T-helper 2 cell treated with Interferon-gamma antibody and Interleukin-4, amounts not matched to agents 5 μg/mL and 100 μg/mL, for 36 hours (primary cell): ENCODE results near the gene MAGI1.

Experiments used
- DNase-seq: peaks from one replicate; pipeline ENCODE4 v3.0.0; 2021; ENCODE audit warnings: low spot score
- H3K27ac Mint-ChIP-seq: one replicate; pipeline ENCODE4 v1.8.0; 2021; ENCODE audit warnings: mild to moderate bottlenecking, mixed read lengths
- H3K27me3 Mint-ChIP-seq: one replicate; pipeline ENCODE4 v1.8.0; 2021; ENCODE audit warnings: low read depth, mixed read lengths
- H3K36me3 Mint-ChIP-seq: one replicate; pipeline ENCODE4 v1.8.0; 2021; ENCODE audit warnings: low read depth, mixed read lengths
- H3K4me1 Mint-ChIP-seq: one replicate; pipeline ENCODE4 v1.8.0; 2021; ENCODE audit warnings: low read depth, mixed read lengths
- H3K4me3 Mint-ChIP-seq: one replicate; pipeline ENCODE4 v1.8.0; 2022; ENCODE audit warnings: mild to moderate bottlenecking, moderate library complexity, mixed read lengths
- H3K9me3 Mint-ChIP-seq: one replicate; pipeline ENCODE4 v1.8.0; 2021; ENCODE audit warnings: mixed read lengths

The MAGI1 gene

DNA sequence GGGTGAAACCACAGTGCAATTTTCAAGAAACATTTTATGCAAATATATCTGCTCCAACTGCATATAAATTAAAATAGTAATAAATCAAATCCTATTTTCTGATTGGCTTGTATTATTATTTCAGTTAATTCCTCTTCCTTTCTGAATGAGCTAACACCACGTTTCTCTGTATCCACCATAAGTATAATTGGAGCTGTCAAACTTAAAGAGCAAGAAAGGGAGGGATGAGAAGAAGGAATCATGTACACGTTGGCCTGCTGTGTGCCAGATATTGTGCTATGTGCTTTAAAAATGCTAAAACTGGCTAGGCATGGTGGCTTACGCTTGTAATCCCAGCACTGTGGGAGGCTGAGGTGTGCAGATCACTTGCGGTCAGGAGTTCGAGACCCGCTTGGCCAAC lies 180.0 kb downstream of the MAGI1 start:
- Mint-ChIP-seq H3K4me1 (no peaks in the 10 kb centered on the region), H3K27me3 (no peaks in the 10 kb centered on the region), H3K9me3 (peaks cover 4% of the 10 kb centered on the region), H3K36me3 (no peaks in the 10 kb centered on the region), H3K27ac (no peak overlapping the region), H3K4me3 (no peak overlapping the region)
- DNase-seq: no peak

DNA sequence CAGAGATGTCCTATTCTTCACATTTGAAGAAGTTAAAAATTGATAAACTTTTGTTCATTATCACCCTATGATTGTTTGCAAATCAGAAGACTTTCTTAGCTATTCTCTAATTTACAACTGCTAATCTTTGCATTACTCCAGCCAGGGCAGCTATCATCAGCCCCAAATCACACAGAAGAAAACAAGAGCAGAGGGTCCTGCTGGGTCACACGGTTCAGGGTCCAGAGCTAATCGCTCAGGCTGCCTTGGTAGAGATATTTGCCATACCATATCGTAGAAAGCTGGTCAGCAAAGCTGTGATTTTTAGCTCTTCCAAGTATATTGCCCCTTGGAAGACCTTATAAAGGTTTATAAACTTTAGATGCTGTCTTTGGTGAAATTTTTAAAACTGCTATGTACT lies 181.4 kb downstream of the MAGI1 start:
- H3K27ac Mint-ChIP-seq: no peak overlapping the region

DNA sequence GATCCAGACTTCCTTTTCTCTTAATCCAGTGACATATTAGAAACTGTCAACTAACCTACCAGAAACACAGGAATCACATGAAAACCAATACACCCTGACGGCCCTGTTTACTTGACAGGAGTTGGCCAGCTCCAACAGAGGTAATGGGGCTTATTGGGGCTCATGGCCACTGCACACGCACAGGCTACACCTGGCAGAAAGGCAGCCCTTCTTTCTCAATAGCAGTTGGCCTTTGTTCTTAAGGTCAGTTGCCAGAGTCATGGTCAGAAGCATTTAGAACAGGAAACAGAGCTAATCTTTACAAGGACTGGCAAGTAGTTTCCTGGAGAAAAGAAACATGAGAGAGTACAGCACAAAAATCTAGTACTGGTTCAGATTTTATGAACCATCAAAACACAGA lies 181.8 kb downstream of the MAGI1 start:
- H3K9me3 Mint-ChIP-seq: peaks cover 4% of the 10 kb centered on the region
- no peak for DNase-seq
- H3K4me1 Mint-ChIP-seq: no peaks in the 10 kb centered on the region
- no peaks in the 10 kb centered on the region for H3K27me3 Mint-ChIP-seq
- no peak overlapping the region for H3K27ac Mint-ChIP-seq
- H3K36me3 Mint-ChIP-seq: no peaks in the 10 kb centered on the region
- H3K4me3 Mint-ChIP-seq: no peak overlapping the region

More for the DNA sequence above, 181.4 kb downstream of the MAGI1 start:
- H3K4me3 Mint-ChIP-seq: no peak overlapping the region
- no peaks in the 10 kb centered on the region for H3K36me3 Mint-ChIP-seq
- no peaks in the 10 kb centered on the region for H3K4me1 Mint-ChIP-seq
- no peaks in the 10 kb centered on the region for H3K27me3 Mint-ChIP-seq
- peaks cover 4% of the 10 kb centered on the region for H3K9me3 Mint-ChIP-seq
- no peak for DNase-seq

DNA sequence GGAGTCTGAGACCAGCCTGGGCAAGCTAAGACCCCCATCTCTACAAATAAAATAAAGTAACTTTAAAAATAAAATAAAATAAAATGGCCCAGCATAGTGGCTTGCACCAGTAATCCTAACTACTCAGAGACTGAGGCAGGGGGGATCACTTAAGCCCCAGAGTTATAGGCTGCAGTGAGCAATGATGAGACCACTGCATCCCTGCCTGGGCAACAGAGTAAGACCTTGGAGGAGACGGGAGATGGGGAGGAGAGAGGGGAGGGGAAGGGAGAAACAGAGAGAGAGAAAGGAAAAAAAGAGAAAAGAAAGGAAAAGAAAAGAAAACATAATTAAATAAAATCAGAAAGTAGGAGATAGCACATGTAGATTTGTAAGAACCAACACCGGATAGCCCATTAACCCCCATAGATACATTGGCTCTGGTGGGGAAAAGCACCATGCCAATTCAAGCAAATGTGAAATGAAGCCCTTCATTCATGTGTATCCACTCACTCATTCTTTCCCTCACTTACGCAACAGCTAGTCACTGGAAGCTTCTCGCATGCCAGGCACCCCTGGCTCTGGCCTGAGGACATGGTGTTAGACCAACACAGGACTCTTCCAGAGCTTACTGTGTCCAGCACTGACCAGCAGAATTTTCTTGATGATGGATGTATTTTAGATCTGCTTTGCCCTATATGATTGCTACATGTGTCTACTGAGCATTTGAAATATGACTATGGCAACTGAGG lies 183.2 kb downstream of the MAGI1 start:
- Mint-ChIP-seq H3K4me1 (no peaks in the 10 kb centered on the region), H3K9me3 (peaks cover 4% of the 10 kb centered on the region), H3K27ac (no peak overlapping the region), H3K4me3 (no peak overlapping the region), H3K27me3 (no peaks in the 10 kb centered on the region), H3K36me3 (no peaks in the 10 kb centered on the region)
- DNase-seq: no peak

DNA sequence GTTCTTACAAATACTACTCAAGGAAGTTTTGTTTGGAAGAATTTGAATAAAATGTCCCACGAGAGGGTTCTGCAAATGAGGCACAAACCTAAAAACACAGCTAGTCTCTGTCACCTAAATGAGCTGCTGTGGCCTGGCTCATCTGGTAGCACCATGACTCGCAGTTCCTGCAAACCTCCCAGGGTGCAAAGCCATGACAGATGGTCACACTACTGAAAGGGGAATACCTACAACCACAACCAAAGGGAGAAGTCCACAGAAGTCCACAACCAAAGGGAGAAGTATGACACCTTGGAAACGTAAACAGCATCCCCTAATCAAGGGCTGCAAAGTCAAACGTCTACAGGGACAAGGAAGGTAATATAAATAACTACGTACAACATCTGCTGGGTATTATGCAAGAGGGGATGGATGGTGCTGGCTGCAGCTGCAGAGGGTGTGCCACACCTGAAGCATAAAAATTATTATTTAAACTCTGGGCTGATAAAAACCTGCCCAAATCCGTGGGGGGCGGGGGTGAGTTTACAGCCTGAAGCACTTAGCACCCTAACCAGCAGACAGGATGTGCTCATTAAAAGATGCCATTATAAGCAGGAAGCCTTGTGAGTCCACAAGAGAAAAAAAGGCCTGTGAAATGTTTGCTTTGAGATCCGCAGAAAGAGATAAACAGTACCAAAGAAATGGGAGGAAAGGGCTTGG lies 184.0 kb downstream of the MAGI1 start:
- H3K27me3 Mint-ChIP-seq: no peaks in the 10 kb centered on the region
- H3K9me3 Mint-ChIP-seq: no peaks in the 10 kb centered on the region
- no peaks in the 10 kb centered on the region for H3K36me3 Mint-ChIP-seq
- no peak for DNase-seq
- H3K4me1 Mint-ChIP-seq: no peaks in the 10 kb centered on the region
- no peak overlapping the region for H3K27ac Mint-ChIP-seq
- H3K4me3 Mint-ChIP-seq: no peak overlapping the region

DNA sequence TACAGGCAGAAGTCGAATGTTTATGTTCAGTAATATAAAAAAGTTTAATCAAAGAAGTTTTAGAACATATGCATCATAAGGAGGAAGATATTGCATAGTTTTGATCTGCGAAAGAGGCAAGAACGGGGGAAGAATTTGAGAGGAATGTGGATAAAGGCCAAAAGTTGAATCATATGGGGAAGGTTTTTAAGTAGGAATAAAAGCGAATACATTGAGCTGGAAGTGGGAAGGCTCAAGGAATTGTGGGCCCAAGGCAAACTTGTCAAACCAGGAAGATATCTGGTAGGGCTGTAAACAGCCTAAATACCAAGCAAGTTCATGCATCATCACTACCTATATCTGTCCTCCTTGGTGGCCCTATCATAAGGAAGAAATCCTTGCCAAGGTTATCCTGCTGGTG lies 186.9 kb downstream of the MAGI1 start:
- no peaks in the 10 kb centered on the region for H3K36me3 Mint-ChIP-seq
- H3K4me1 Mint-ChIP-seq: no peaks in the 10 kb centered on the region
- no peak overlapping the region for H3K4me3 Mint-ChIP-seq
- H3K27me3 Mint-ChIP-seq: no peaks in the 10 kb centered on the region
- H3K27ac Mint-ChIP-seq: no peak overlapping the region
- DNase-seq: no peak
- H3K9me3 Mint-ChIP-seq: no peaks in the 10 kb centered on the region

DNA sequence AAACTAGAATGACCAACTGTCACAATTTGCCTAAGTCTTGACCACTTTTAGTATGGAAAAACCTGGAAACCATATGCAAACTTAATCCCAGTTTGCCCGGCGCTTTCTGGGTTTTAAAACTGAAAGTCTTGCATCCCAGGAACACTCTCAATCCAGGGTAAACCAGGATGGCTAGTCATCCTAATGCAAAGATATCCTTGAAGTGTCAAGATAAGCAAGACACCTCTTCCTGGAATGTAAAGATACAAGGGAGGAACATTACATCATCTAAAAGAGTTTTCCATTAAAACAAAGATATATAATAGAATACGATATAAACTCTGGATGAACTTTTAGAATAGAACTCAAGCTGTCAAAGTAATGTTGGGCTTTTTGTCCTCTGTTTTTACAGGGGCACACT lies 188.5 kb downstream of the MAGI1 start:
- H3K36me3 Mint-ChIP-seq: no peaks in the 10 kb centered on the region
- H3K9me3 Mint-ChIP-seq: no peaks in the 10 kb centered on the region
- no peaks in the 10 kb centered on the region for H3K4me1 Mint-ChIP-seq
- no peaks in the 10 kb centered on the region for H3K27me3 Mint-ChIP-seq
- no peak for DNase-seq
- no peak overlapping the region for H3K27ac Mint-ChIP-seq
- H3K4me3 Mint-ChIP-seq: no peak overlapping the region

DNA sequence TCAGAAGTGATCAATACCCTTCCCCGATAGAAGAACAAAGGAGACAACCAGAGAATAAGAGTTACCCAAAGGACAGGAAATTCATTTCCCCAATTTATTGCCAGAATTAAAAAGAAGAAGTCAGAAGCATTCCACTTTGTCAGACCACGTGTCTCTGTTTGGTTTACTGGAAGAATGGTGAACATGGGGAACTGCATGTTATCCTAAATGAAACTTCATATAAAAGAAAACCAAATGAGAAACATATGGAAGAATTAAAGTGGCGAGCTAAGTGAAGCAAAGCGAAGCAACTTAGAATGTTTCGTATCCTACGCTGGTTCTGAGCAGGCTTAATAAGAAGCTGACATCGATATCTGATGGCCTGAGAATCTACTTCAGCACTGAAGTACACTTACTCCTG lies 190.7 kb downstream of the MAGI1 start:
- Mint-ChIP-seq H3K27ac (no peak overlapping the region), H3K4me3 (no peak overlapping the region), H3K4me1 (no peaks in the 10 kb centered on the region), H3K27me3 (no peaks in the 10 kb centered on the region), H3K9me3 (no peaks in the 10 kb centered on the region), H3K36me3 (no peaks in the 10 kb centered on the region)
- no peak for DNase-seq

DNA sequence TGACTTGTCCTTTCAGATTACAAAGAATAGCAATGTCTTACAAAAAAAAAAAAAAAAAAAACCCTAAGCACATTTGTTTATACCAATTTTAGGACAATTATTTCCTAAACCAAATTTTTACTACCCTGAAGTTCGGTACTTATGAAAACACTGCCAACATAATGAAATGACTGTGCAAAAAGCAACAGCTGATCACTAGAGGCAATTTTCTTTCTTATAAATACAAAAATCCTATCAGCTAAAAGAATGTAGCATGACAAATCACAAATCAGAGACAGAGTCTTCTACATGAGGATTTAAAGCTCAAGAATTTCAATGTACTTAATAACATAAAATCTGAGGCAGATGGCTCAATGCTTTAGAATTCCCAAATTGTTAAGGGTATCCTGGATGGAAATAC lies 191.8 kb downstream of the MAGI1 start:
- no peak overlapping the region for H3K27ac Mint-ChIP-seq
- no peaks in the 10 kb centered on the region for H3K4me1 Mint-ChIP-seq

DNA sequence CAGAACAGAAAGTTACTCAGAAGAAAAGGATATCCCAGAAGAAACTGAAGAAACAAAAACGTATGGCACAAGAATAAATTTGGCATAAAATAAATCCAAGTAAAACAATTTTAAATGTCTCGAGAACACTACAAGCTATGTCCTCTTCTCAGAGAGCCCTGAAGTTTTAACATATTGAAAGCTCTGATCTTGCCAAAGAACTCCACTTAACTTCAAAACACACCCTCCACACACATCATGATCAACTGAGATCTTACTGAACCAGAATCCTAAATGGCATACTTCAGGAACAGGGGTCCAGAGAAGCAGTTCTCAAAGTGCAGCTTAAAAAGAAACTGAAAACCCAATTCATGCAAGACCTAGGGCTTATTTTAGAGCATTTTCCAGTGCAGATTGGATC lies 194.3 kb downstream of the MAGI1 start:
- no peaks in the 10 kb centered on the region for H3K4me1 Mint-ChIP-seq
- no peak for DNase-seq
- H3K4me3 Mint-ChIP-seq: no peak overlapping the region

More for the DNA sequence above, 191.8 kb downstream of the MAGI1 start:
- no peaks in the 10 kb centered on the region for H3K27me3 Mint-ChIP-seq
- DNase-seq: no peak
- no peaks in the 10 kb centered on the region for H3K9me3 Mint-ChIP-seq
- H3K36me3 Mint-ChIP-seq: no peaks in the 10 kb centered on the region
- no peak overlapping the region for H3K4me3 Mint-ChIP-seq

DNA sequence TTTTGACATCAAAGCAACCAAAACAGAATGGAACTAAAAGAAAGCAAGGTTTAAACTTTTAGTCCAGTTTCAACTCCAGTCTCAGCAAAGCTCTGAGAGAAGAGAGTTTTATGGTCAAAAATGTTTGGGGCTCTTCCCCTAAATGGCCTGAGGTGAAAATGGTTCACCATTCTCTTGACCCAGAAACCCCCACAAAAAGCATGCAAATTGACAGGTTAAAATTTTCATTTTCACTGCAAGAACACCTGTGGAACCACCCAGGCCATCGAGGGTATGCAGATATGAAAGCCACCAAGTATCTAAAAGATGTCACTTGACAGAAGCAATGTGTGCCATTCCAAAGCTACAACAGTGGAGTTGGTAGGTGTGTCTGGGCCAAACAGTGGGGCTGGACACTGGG lies 195.0 kb downstream of the MAGI1 start:
- Mint-ChIP-seq H3K27ac (no peak overlapping the region), H3K4me3 (no peak overlapping the region), H3K9me3 (no peaks in the 10 kb centered on the region), H3K4me1 (no peaks in the 10 kb centered on the region), H3K36me3 (no peaks in the 10 kb centered on the region), H3K27me3 (no peaks in the 10 kb centered on the region)
- DNase-seq: no peak

More for the DNA sequence above, 194.3 kb downstream of the MAGI1 start:
- Mint-ChIP-seq H3K27me3 (no peaks in the 10 kb centered on the region), H3K9me3 (no peaks in the 10 kb centered on the region), H3K27ac (no peak overlapping the region), H3K36me3 (no peaks in the 10 kb centered on the region)

DNA sequence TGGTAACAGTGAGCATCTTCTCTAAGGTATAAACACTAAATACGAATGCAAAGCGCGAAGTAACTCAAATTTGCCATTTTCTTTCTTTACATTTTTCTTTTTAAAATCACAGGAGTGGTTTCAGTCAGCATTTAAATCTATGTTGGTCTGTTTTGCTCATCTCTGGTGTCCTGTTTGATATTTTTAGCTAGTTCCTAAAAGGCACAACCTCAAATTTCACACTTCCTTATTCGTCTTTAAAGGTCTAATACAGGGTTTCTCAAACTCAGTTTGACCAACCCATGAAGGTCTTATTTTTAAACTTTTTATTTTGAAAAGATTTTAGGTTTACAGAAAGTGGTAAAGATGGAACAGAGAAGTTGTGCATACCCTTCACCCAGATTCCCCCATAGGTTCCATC lies 201.1 kb downstream of the MAGI1 start:
- Mint-ChIP-seq H3K36me3 (no peaks in the 10 kb centered on the region), H3K4me1 (no peaks in the 10 kb centered on the region), H3K27me3 (no peaks in the 10 kb centered on the region), H3K4me3 (no peak overlapping the region), H3K27ac (no peak overlapping the region), H3K9me3 (no peaks in the 10 kb centered on the region)
- no peak for DNase-seq

DNA sequence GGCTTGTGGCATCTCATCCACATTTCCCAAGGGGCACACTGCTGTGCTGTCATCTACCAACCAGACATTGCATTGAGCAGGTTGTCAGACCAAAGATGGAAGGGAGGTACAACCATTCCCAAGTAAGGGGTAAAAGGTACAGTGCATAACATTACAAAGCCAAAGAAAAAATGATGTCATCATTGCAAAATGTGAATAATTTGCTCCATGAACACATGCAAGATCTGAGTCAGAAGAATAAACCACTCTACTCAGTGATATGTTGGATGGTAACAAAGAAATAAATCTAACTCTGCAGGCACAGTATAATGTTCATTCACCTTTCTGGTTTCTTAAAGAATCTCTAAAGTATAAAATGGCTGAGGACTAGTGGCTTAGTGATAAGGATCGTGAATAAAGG lies 202.7 kb downstream of the MAGI1 start:
- H3K4me1 Mint-ChIP-seq: no peaks in the 10 kb centered on the region
- H3K4me3 Mint-ChIP-seq: no peak overlapping the region
- no peak for DNase-seq
- no peaks in the 10 kb centered on the region for H3K27me3 Mint-ChIP-seq
- H3K36me3 Mint-ChIP-seq: no peaks in the 10 kb centered on the region
- H3K9me3 Mint-ChIP-seq: no peaks in the 10 kb centered on the region
- H3K27ac Mint-ChIP-seq: no peak overlapping the region

DNA sequence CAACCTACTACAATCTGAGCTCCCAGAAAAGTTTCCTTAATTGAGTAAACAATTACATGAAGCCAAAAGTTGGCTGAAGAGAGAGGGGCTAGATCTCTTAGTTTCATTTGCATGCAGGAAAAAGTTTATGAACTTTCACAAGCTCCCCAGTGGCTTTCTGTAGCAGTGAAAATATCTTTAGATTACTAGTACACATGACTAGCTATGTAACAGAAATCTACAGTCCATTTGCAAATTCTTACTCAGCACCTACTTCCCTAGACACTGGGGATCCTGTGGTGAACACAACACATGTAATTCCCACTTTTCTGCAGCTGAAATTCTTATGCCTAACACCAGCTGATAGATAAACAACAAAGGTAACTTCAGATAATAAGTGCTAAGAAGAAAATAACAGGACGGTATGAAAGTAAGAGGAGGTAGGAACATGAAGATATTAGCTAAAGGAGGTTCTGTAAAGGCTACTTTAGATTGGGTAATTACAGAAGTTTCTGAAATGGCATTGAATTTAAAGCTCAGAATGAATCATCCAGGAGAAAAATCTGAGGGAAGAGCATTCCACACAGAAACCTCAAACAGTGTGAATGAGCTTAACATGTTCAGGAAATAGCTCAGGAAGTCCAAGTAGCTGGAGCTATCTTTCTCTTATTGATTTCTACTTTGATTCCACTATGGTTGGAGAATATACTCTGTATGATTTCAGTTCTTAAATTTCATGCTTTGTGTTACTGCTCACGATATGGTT lies 204.8 kb downstream of the MAGI1 start:
- no peak overlapping the region for H3K4me3 Mint-ChIP-seq
- H3K4me1 Mint-ChIP-seq: no peaks in the 10 kb centered on the region
- no peaks in the 10 kb centered on the region for H3K27me3 Mint-ChIP-seq
- no peak for DNase-seq
- H3K9me3 Mint-ChIP-seq: no peaks in the 10 kb centered on the region
- H3K36me3 Mint-ChIP-seq: no peaks in the 10 kb centered on the region
- no peak overlapping the region for H3K27ac Mint-ChIP-seq
